Measurements from ENCODE around the gene HIVEP3. TPM values are rescaled to one million over a fixed set of nuclear protein-coding genes. Genes with fewer than 3 reads are reported as not detected.

HIVEP3 gene
- total and polyA plus RNA-seq, 4 experiments from 2014 or later: 8.2 to 12.8 (median 10.8) TPM

DNA sequence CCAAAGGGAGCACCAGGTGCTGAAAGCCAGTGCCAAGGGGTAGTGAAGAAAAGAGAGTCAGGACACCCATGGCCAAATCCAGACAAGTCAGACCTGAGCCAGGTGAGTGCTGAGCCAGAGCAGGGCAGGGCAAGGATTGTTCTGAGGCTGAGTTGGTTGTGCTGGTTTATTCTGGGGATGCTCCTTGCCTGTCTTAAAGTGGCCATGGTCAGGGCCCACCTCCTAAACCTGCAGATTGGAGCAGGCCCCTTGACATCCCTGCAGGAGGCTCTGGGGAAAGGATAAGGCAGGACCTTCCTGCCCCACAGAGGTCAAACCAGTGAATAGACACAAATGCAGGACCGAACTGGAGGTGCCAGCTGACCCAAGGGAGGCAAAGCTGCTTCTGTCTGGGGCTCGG, 138.4 kb downstream of the HIVEP3 start:
- H3K27ac Mint-ChIP-seq: peak overlapping the region in 1 of 7 donors; percentile 46
- DNase-seq: no peak
- H3K4me3 ChIP-seq (ENCODE audit: low read length in 2 of 2): no peak overlapping the region
- H3K27me3 Mint-ChIP-seq: no peaks in the 10 kb centered on the region
- intact Hi-C loops (cut with micrococcal nuclease): no loop called here
- ChIA-PET CTCF (ENCODE audit: partially characterized antibody) (interaction anchor here (0.7 kb wide), 1 partner anchor 393 kb away, joined by 4 read pairs; no protein-coding TSS in a partner anchor), POLR2A (ENCODE audit: partially characterized antibody) (interaction anchor here (1.0 kb wide), 1 partner anchor 10 kb away, joined by 3 read pairs; no protein-coding TSS in a partner anchor)
- no peak overlapping the region for H3K27ac ChIP-seq (ENCODE audit: low read depth, low read length)
- H3K36me3 Mint-ChIP-seq: peaks cover 5 to 25% of the 10 kb centered on the region in 2 donors
- H3K27me3 ChIP-seq (ENCODE audit: insufficient read depth, low read length): no peaks in the 10 kb centered on the region
- peaks cover 0 to 9% (median 5%) of the 10 kb centered on the region in 4 donors for H3K4me1 Mint-ChIP-seq
- H3K9me3 ChIP-seq (ENCODE audit: control insufficient read depth in 1 of 2, low read length in 2 of 2): peaks cover 0 to 9% of the 10 kb centered on the region in 2 donors
- no peaks in the 10 kb centered on the region for H3K4me1 ChIP-seq (ENCODE audit: insufficient read depth, low read length)
- H3K4me3 Mint-ChIP-seq: no peak overlapping the region
- peaks cover 0 to 21% (median 10%) of the 10 kb centered on the region in 8 donors for H3K9me3 Mint-ChIP-seq
- H3K36me3 ChIP-seq (ENCODE audit: insufficient read depth, low read length): no peaks in the 10 kb centered on the region

- CTCF ChIA-PET (ENCODE audit: partially characterized antibody): no interaction called here
- peaks cover 0 to 13% (median 6%) of the 10 kb centered on the region in 8 donors for H3K9me3 Mint-ChIP-seq
These were observed 139.4 kb downstream of the HIVEP3 start for GRCh38 chr1:41779360-41779759.

GRCh38 chr1:41777695-41778094, 141.0 kb downstream of the HIVEP3 start:
- no peaks in the 10 kb centered on the region for H3K9me3 ChIP-seq (ENCODE audit: control insufficient read depth in 1 of 2, low read length in 2 of 2)
- H3K36me3 Mint-ChIP-seq: peaks cover 0 to 6% of the 10 kb centered on the region in 2 donors
- no peaks in the 10 kb centered on the region for H3K4me1 ChIP-seq (ENCODE audit: insufficient read depth, low read length)
- no peaks in the 10 kb centered on the region for H3K27me3 Mint-ChIP-seq
- CTCF ChIA-PET (ENCODE audit: partially characterized antibody): interaction anchor here (0.9 to 2.3 kb wide), 2 partner anchors 11 to 34 kb away, joined by 3 to 6 read pairs; no protein-coding TSS in a partner anchor
- H3K27ac Mint-ChIP-seq: no peak overlapping the region
- H3K4me1 Mint-ChIP-seq: peaks cover 0 to 4% (median 3%) of the 10 kb centered on the region in 4 donors
- POLR2A ChIA-PET (ENCODE audit: partially characterized antibody): no interaction called here
- H3K27me3 ChIP-seq (ENCODE audit: insufficient read depth, low read length): no peaks in the 10 kb centered on the region
- H3K4me3 ChIP-seq (ENCODE audit: low read length in 2 of 2): no peak overlapping the region
- H3K36me3 ChIP-seq (ENCODE audit: insufficient read depth, low read length): no peaks in the 10 kb centered on the region
- no peak overlapping the region for H3K27ac ChIP-seq (ENCODE audit: low read depth, low read length)
- intact Hi-C loops (cut with micrococcal nuclease): no loop called here
- peaks cover 0 to 1% (median 0%) of the 10 kb centered on the region in 8 donors for H3K9me3 Mint-ChIP-seq
- H3K4me3 Mint-ChIP-seq: no peak overlapping the region
- no peak for DNase-seq

More at GRCh38 chr1:41779360-41779759, 139.4 kb downstream of the HIVEP3 start:
- no peaks in the 10 kb centered on the region for H3K4me1 ChIP-seq (ENCODE audit: insufficient read depth, low read length)
- DNase-seq: no peak
- H3K9me3 ChIP-seq (ENCODE audit: control insufficient read depth in 1 of 2, low read length in 2 of 2): peaks cover 0 to 1% of the 10 kb centered on the region in 2 donors
- H3K27ac Mint-ChIP-seq: peak overlapping the region in 1 of 7 donors; percentile 54
- no peak overlapping the region for H3K4me3 ChIP-seq (ENCODE audit: low read length in 2 of 2)
- POLR2A ChIA-PET (ENCODE audit: partially characterized antibody): no interaction called here
- no peak overlapping the region for H3K4me3 Mint-ChIP-seq
- no peak overlapping the region for H3K27ac ChIP-seq (ENCODE audit: low read depth, low read length)
- H3K36me3 ChIP-seq (ENCODE audit: insufficient read depth, low read length): no peaks in the 10 kb centered on the region
- intact Hi-C loops (cut with micrococcal nuclease): no loop called here
- peaks cover 4 to 18% of the 10 kb centered on the region in 2 donors for H3K36me3 Mint-ChIP-seq
- H3K4me1 Mint-ChIP-seq: peaks cover 0 to 9% (median 5%) of the 10 kb centered on the region in 4 donors
- H3K27me3 ChIP-seq (ENCODE audit: insufficient read depth, low read length): no peaks in the 10 kb centered on the region
- H3K27me3 Mint-ChIP-seq: no peaks in the 10 kb centered on the region

- intact Hi-C loops (cut with micrococcal nuclease): no loop called here
- ChIA-PET CTCF (ENCODE audit: partially characterized antibody) (interaction anchor here (0.9 to 2.3 kb wide), 2 partner anchors 12 to 35 kb away, joined by 3 to 6 read pairs; no protein-coding TSS in a partner anchor), POLR2A (ENCODE audit: partially characterized antibody) (no interaction called here)
These were observed 141.8 kb downstream of the HIVEP3 start for GRCh38 chr1:41776891-41777441.

DNA sequence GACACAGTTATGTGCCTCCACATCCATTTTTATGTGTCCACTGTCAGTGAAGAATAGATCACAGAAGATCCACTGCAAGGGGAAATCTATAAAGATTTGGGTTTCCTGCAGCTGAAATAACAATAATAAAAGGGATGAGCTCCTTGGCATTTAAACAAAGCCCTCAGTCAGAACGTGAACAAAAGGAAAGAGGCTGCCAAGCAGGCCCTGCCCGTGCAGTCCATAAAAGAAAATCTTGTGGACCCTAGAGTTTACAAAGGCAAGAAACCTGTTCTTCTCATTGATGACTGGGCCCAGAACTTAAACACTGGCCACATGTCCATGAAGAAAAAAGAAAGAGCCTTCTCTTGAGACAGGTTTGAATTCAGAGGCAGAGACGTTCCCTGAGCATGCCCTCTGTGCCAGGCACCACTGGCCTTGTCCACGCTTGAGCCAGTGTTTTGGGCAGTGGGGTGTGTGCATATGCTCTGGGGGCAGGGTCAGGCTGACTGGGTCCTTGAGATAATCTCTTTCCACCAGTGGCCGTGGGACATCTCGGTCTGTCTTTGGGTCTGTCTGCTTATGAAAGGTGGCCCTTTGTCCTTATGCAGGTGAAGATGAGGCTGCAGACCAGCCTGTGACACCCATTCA, 142.7 kb downstream of the HIVEP3 start:
- intact Hi-C loops (cut with micrococcal nuclease): no loop called here
- H3K27ac ChIP-seq (ENCODE audit: low read depth, low read length): no peak overlapping the region
- peaks cover 0 to 3% (median 1%) of the 10 kb centered on the region in 4 donors for H3K4me1 Mint-ChIP-seq
- H3K27me3 ChIP-seq (ENCODE audit: insufficient read depth, low read length): no peaks in the 10 kb centered on the region
- H3K4me1 ChIP-seq (ENCODE audit: insufficient read depth, low read length): no peaks in the 10 kb centered on the region
- no peak overlapping the region for H3K4me3 ChIP-seq (ENCODE audit: low read length in 2 of 2)
- no peak for DNase-seq
- H3K36me3 Mint-ChIP-seq: no peaks in the 10 kb centered on the region
- no peaks in the 10 kb centered on the region for H3K27me3 Mint-ChIP-seq
- no peaks in the 10 kb centered on the region for H3K36me3 ChIP-seq (ENCODE audit: insufficient read depth, low read length)
- H3K9me3 Mint-ChIP-seq: no peaks in the 10 kb centered on the region
- H3K9me3 ChIP-seq (ENCODE audit: control insufficient read depth in 1 of 2, low read length in 2 of 2): no peaks in the 10 kb centered on the region
- ChIA-PET POLR2A (ENCODE audit: partially characterized antibody) (interaction anchor here (0.7 kb wide), 1 partner anchor 31 kb away, joined by 3 read pairs; no protein-coding TSS in a partner anchor), CTCF (ENCODE audit: partially characterized antibody) (no interaction called here)
- H3K4me3 Mint-ChIP-seq: no peak overlapping the region
- H3K27ac Mint-ChIP-seq: no peak overlapping the region

More at GRCh38 chr1:41776891-41777441, 141.8 kb downstream of the HIVEP3 start:
- Histone ChIP-seq H3K36me3 (ENCODE audit: insufficient read depth, low read length) (no peaks in the 10 kb centered on the region), H3K27ac (ENCODE audit: low read depth, low read length) (no peak overlapping the region), H3K4me3 (ENCODE audit: low read length in 2 of 2) (no peak overlapping the region), H3K27me3 (ENCODE audit: insufficient read depth, low read length) (no peaks in the 10 kb centered on the region), H3K9me3 (ENCODE audit: control insufficient read depth in 1 of 2, low read length in 2 of 2) (no peaks in the 10 kb centered on the region), H3K4me1 (ENCODE audit: insufficient read depth, low read length) (no peaks in the 10 kb centered on the region)
- peaks cover 0 to 7% (median 1%) of the 10 kb centered on the region in 4 donors for H3K4me1 Mint-ChIP-seq
- H3K27me3 Mint-ChIP-seq: no peaks in the 10 kb centered on the region
- no peak for DNase-seq
- H3K9me3 Mint-ChIP-seq: no peaks in the 10 kb centered on the region
- peaks cover 0 to 3% of the 10 kb centered on the region in 2 donors for H3K36me3 Mint-ChIP-seq
- no peak overlapping the region for H3K27ac Mint-ChIP-seq
- H3K4me3 Mint-ChIP-seq: no peak overlapping the region

- POLR2A ChIA-PET (ENCODE audit: partially characterized antibody): no interaction called here
- no peak overlapping the region for H3K4me3 ChIP-seq (ENCODE audit: low read length in 2 of 2)
- no peaks in the 10 kb centered on the region for H3K36me3 Mint-ChIP-seq
- peaks cover 0 to 3% (median 1%) of the 10 kb centered on the region in 4 donors for H3K4me1 Mint-ChIP-seq
- H3K36me3 ChIP-seq (ENCODE audit: insufficient read depth, low read length): no peaks in the 10 kb centered on the region
- no peaks in the 10 kb centered on the region for H3K9me3 Mint-ChIP-seq
- intact Hi-C loops (cut with micrococcal nuclease): no loop called here
- CTCF ChIA-PET (ENCODE audit: partially characterized antibody): no interaction called here
- H3K27ac ChIP-seq (ENCODE audit: low read depth, low read length): no peak overlapping the region
- H3K27me3 ChIP-seq (ENCODE audit: insufficient read depth, low read length): no peaks in the 10 kb centered on the region
- no peaks in the 10 kb centered on the region for H3K9me3 ChIP-seq (ENCODE audit: control insufficient read depth in 1 of 2, low read length in 2 of 2)
- no peaks in the 10 kb centered on the region for H3K27me3 Mint-ChIP-seq
- H3K27ac Mint-ChIP-seq: no peak overlapping the region
- no peaks in the 10 kb centered on the region for H3K4me1 ChIP-seq (ENCODE audit: insufficient read depth, low read length)
- no peak for DNase-seq
- no peak overlapping the region for H3K4me3 Mint-ChIP-seq
These were observed 144.2 kb downstream of the HIVEP3 start for GRCh38 chr1:41774471-41774990.

- POLR2A ChIA-PET (ENCODE audit: partially characterized antibody): no interaction called here
- CTCF ChIA-PET (ENCODE audit: partially characterized antibody): no interaction called here
- no peaks in the 10 kb centered on the region for H3K36me3 ChIP-seq (ENCODE audit: insufficient read depth, low read length)
These were observed 144.9 kb downstream of the HIVEP3 start for GRCh38 chr1:41773842-41774241.

More at GRCh38 chr1:41773842-41774241, 144.9 kb downstream of the HIVEP3 start:
- H3K9me3 ChIP-seq (ENCODE audit: control insufficient read depth in 1 of 2, low read length in 2 of 2): no peaks in the 10 kb centered on the region
- H3K27me3 ChIP-seq (ENCODE audit: insufficient read depth, low read length): no peaks in the 10 kb centered on the region
- Mint-ChIP-seq H3K27ac (no peak overlapping the region), H3K36me3 (no peaks in the 10 kb centered on the region), H3K4me3 (no peak overlapping the region), H3K9me3 (no peaks in the 10 kb centered on the region), H3K27me3 (no peaks in the 10 kb centered on the region), H3K4me1 (peaks cover 0 to 3% (median 1%) of the 10 kb centered on the region in 4 donors)
- no peak for DNase-seq
- H3K4me1 ChIP-seq (ENCODE audit: insufficient read depth, low read length): no peaks in the 10 kb centered on the region
- no peak overlapping the region for H3K27ac ChIP-seq (ENCODE audit: low read depth, low read length)
- intact Hi-C loops (cut with micrococcal nuclease): no loop called here
- H3K4me3 ChIP-seq (ENCODE audit: low read length in 2 of 2): no peak overlapping the region
